Vagina (tissue), 2 donors: ENCODE results near the gene CRLF3.

ENCODE experiments used
- CTCF ChIP-seq, 3 experiments: fragments of 450-650 bp in 2 of 3; fragments of 200-600 bp in 1 of 3; sonication (generic) in 1 of 3; IDR thresholded peaks; one replicate each; pipeline ENCODE4 v1.5.1; 2017 to 2019; ENCODE audit warnings: antibody characterized with exemption in 3 of 3, mild to moderate bottlenecking in 2 of 3, moderate library complexity in 2 of 3
- POLR2A ChIP-seq, 2 donors: fragments of 450-650 bp; IDR thresholded peaks; one replicate each; pipeline ENCODE4 v1.6.1; 2017; ENCODE audit warnings: antibody characterized with exemption in 2 of 2, mild to moderate bottlenecking in 2 of 2, moderate library complexity in 2 of 2

GRCh38 chr17:30819971-30820705 is 4.4 kb downstream of the CRLF3 start:
- no peak for TF ChIP-seq CTCF (IDR thresholded peaks at IDR 0.05)
- no peak for TF ChIP-seq POLR2A (IDR thresholded peaks at IDR 0.05)
